Smooth muscle cell of the brain vasculature (primary cell): ENCODE measurements around the gene STRA6.

ENCODE experiments used
- DNase-seq: peaks from one replicate; pipeline ENCODE4 v3.0.0-alpha.2; 2012; ENCODE audit warnings: low read depth, low spot score

Gene STRA6

DNA sequence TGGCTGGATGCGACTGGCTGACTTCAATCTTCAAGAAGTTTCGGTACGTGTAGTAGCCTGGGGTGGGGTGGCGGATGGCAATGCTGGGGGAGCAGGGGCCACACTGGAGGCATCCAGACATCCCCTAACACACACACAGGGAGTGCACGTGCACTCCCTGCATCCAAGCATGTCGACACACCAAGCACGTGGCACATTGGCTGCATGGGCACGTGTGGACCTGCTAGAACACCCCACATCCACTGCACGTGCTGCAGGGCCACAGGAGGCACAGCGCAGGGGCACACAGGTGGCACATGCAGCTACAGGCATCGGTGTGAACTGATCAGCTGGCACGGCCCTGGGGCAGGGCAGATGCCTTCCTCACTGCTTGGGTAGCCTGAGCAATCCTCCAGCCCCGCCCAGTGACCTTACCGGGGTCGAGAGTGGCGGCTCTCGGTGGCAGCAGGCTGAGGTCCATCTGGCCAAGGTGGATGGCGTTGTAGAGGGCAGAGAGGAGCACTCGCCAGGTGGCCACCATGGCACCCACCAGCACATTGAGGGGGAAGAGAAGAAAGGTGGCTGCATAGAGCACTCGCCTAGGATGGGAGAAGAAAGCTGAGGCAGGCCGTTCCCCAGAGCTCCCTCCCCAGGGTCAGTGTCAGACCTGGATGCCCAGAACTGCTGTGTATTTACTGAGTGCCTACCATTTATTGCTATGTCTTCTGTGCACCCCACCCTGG lies 21.5 kb downstream of the STRA6 start:
- DNase-seq, result no peak

DNA sequence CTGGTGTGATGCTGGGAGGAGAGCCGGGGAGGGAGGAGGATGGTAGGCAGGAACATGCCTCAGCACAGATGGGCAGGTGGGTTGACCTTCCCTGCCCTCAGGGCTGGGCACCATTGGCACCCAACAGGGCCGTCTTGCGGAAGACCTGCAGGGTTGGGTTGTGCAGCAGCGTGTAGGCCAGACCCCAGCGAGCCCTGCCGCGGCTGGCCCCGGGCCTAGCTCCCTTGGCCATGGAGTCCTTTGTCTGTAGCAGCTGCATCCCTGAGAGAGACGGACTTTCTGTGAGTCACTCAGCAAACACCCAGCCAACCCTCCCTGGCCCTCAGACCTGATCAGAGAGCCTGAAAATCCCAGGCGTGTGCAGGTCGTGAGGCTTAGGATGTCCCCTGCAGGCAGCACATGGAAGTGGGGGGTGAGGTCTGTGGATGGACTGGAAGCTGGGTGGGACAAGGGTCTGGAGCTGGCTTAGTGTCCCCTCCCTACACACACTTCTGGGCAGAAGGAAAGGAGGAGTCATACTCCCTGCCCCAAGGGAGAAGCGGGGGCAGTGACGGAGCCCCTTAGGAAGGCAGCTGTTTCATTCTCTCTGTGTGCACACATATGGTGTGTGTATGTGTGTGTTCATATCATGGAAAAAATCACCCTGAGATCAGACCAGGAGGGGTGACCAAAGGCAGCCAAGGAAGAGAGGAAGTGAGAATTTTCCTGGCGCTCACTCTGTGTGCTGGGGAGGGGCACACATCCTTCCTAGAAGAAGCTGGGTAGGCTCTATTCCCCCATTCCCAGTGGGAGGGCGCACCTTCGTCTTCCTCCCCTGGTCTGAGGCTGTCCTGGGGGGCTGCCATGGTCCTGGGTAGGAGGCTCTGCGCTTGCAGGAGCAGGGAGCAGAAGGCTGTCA lies 22.4 kb downstream of the STRA6 start:
- no peak for DNase-seq

DNA sequence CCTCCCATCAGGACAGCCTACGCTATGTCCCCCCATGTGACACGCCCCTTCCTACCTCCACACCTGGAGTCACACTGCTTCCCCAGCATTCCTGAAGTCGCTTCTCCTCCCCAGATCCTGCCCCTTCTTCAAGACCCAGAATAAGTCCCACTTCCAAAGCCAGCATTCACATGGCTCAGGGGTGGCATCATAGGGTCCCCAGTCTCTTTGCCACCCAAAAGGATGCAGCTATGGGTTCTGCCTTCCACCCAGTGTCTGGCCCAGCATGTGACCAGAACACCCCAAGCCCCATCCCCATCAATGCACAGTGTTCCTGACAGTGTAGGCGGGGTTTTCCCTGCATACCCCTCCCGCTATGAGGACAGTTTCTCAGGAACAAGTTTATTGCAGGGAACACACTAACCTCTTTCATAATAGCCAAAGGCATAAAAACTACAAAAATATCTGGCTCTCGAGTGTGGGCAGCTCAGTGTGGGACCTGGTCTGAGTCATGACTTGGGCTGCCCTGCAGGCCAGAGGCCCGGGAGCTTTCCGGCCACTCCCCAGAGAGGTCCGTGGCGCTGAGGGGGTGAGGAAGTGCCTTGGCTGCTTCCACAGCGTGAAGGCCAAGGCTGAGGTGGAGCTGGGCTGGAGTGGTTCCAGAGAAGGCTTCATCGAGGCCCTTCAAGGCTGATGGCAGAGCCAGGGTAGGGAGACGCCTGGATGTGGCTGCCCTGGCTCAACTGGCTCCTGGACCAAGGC lies 23.3 kb downstream of the STRA6 start:
- no peak for DNase-seq

DNA sequence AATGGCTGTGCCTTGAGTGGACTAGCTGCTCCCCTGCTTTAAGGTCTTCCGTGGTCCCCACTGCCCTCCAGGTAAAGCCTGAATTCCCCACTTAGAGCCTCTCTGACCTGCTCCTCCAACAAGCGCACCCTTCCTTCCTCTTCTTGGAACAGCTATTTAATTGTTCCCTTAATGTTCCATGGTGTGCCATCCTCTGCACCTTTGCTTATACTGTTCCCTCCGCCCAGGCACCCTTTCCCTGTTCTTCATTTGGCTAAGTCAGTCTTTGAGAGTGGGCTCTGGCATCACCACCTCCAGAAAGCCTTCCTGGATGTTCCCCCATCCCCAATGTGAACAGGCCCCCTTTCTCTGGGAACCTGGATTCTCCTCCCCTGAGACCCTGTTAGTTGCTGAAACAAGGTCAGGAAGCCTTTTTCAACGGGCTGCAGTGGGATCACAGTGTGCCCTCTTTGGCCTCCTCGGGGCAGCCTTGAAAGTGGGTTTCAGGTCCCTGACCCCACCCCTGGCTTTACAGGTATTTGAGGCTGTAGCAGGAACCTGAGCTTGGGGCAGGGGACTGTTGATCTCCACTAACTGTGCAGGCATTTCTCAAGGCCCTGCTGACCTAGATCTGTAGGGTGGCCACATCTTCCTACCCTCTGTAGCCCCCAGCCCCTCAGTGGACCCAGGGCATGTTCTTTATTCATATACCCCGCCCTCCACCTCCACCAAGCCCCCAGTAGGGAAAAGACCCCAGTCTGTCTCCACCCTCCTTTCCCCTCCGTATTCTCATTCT lies 24.1 kb downstream of the STRA6 start:
- no peak for DNase-seq

DNA sequence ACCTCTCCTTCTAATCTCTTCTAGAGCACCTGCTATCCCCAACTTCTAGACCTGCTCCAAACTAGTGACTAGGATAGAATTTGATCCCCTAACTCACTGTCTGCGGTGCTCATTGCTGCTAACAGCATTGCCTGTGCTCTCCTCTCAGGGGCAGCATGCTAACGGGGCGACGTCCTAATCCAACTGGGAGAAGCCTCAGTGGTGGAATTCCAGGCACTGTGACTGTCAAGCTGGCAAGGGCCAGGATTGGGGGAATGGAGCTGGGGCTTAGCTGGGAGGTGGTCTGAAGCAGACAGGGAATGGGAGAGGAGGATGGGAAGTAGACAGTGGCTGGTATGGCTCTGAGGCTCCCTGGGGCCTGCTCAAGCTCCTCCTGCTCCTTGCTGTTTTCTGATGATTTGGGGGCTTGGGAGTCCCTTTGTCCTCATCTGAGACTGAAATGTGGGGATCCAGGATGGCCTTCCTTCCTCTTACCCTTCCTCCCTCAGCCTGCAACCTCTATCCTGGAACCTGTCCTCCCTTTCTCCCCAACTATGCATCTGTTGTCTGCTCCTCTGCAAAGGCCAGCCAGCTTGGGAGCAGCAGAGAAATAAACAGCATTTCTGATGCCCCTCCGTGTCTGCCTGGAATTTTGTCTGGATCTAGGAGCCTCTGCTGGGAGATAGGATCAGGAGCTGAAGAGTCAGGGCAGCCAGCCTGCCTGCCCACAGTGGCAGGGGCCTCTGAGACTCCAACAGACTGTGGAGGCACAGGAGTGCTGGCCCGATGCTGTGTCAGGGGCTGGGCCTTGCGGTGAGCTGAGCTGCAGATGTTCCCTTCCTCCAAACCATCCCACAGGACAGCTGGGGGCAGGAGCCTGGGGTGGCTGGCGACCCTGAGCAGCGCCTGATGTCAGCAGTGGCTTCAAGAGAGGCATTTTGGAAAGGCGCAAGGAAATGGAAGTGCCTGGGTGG lies 26.0 kb downstream of the STRA6 start:
- no peak for DNase-seq

DNA sequence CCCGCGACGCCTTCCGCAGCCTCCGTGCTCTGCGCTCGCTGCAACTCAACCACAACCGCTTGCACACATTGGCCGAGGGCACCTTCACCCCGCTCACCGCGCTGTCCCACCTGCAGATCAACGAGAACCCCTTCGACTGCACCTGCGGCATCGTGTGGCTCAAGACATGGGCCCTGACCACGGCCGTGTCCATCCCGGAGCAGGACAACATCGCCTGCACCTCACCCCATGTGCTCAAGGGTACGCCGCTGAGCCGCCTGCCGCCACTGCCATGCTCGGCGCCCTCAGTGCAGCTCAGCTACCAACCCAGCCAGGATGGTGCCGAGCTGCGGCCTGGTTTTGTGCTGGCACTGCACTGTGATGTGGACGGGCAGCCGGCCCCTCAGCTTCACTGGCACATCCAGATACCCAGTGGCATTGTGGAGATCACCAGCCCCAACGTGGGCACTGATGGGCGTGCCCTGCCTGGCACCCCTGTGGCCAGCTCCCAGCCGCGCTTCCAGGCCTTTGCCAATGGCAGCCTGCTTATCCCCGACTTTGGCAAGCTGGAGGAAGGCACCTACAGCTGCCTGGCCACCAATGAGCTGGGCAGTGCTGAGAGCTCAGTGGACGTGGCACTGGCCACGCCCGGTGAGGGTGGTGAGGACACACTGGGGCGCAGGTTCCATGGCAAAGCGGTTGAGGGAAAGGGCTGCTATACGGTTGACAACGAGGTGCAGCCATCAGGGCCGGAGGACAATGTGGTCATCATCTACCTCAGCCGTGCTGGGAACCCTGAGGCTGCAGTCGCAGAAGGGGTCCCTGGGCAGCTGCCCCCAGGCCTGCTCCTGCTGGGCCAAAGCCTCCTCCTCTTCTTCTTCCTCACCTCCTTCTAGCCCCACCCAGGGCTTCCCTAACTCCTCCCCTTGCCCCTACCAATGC lies 27.1 kb downstream of the STRA6 start:
- no peak for DNase-seq

DNA sequence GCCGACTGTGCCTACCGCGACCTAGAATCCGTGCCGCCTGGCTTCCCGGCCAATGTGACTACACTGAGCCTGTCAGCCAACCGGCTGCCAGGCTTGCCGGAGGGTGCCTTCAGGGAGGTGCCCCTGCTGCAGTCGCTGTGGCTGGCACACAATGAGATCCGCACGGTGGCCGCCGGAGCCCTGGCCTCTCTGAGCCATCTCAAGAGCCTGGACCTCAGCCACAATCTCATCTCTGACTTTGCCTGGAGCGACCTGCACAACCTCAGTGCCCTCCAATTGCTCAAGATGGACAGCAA lies 27.7 kb downstream of the STRA6 start:
- no peak for DNase-seq

DNA sequence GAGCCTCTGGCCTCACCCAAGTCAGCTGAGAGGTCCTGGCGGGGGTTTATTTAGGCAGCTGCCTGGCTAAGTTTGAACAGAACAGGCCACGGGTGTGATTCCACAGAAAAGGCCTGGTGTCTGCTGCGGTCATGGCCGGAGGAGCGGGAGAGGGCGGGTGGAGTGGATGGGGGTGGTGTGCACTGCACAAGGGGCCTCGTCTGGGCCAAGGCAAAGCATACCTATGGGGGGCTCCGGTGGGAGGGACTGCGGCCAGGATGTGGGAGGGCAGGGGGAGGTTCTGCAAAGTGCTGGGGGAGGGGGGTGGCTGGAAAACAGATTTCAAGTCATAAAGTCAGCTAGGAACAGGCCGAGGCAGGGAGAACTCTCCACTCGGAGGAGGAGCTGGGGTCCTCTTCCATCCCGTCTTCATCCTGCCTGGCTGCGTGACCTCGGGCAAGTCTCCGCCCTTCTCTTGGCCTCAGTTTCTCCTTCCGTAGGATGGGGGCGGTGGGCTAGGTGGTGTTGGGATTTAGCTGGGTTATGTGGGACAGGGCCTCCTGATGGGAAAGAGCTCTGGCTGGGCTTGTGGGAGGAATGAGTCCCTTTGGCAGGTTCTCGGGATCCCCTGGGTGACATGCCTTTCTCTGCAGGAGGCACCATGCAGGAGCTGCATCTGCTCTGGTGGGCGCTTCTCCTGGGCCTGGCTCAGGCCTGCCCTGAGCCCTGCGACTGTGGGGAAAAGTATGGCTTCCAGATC lies 28.2 kb downstream of the STRA6 start:
- DNase-seq, result peak; percentile 83

DNA sequence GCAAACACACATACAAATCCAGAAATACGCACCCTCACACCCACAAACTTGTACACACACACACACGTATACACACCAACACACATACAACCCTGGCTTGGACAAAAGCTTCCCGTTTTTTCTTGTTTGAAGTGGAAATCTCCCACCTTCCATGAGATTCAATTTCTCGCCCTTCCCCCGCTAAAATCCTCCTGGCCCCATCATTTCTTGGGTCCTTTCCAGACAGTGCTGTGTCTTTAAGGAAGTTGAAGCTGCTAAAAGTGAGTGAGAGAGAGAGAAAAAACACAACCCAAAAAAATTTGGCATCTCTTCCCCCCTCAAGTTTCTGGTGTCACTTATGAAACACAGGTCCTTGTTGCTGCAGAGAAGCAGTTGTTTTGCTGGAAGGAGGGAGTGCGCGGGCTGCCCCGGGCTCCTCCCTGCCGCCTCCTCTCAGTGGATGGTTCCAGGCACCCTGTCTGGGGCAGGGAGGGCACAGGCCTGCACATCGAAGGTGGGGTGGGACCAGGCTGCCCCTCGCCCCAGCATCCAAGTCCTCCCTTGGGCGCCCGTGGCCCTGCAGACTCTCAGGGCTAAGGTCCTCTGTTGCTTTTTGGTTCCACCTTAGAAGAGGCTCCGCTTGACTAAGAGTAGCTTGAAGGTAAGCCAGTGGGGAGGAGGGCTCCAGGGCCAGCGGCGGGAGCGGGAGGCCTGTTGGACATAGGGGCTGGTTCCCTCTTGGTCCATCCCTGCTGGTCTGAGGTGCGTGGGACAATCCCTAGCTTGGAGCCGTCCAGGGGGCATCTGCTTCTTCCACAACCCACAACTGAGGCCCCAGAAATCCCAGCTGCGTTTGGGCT lies 29.0 kb downstream of the STRA6 start, which contains the start of gene ISLR:
Gene ISLR (plus strand): TSS at position 331 of the 839 bp plus-strand sequence. CDS start 1,149 bp downstream, outside the sequence.
- no peak for DNase-seq

DNA sequence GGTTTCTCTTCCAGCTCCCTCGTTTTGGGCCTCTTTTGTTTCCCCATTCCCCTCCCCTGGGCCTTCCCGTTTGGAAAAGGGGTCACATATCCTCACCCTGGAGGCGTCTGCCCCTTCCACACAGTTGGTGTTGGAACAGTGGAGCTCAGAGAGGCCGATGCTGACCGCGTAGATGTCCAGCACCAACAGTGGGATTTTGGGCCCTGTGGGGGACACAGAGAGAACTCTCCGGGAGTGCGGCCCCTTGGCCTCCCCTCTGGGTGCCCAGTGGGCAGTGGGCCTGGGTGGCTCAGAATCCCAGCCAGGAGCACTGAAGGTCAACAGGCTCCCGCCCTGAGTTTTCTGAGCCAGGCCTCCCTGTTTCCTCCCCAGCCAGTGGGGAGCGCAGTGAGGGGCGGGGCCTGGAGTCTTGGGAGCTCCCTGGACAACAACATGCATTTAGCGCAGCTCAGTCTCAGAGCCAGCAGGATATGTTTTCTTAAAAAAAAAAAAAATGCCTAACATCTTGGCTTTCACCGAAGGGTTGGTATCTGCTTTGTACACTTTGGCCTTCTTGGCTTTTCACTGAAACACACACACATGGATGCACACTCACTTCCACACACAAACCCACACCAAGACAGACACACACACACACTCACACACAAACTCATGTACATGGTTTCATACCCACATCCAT lies 29.7 kb downstream of the STRA6 start:
- peak; percentile 72 for DNase-seq

DNA sequence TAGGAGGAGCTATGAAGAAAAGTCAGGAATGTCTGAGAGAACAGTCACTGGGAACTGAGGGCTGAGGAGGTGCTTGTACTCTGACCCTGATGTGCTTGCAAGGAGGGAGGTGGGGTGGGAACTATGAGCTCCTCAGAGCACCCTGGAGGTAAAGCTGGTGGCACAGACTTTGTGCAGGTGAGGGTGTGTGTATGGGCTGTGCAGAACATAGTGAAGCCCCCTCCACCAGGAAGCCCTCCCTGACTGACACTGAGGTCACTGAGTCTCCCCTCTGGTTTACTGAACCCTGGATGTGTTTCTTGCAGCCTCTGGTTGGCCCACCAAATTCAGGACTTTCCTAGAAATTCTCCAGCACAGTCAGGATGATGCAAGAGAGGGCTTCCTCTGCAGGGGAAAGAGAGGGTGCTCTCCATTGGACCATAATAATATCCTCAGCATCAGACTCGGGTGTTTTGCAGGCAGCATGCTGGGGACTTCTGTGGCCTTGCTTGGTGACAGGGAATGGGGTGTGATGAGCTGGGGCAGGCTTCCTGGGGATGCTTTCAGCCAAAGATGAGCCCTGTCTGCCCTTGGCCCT lies 30.5 kb downstream of the STRA6 start:
- DNase-seq, result no peak

DNA sequence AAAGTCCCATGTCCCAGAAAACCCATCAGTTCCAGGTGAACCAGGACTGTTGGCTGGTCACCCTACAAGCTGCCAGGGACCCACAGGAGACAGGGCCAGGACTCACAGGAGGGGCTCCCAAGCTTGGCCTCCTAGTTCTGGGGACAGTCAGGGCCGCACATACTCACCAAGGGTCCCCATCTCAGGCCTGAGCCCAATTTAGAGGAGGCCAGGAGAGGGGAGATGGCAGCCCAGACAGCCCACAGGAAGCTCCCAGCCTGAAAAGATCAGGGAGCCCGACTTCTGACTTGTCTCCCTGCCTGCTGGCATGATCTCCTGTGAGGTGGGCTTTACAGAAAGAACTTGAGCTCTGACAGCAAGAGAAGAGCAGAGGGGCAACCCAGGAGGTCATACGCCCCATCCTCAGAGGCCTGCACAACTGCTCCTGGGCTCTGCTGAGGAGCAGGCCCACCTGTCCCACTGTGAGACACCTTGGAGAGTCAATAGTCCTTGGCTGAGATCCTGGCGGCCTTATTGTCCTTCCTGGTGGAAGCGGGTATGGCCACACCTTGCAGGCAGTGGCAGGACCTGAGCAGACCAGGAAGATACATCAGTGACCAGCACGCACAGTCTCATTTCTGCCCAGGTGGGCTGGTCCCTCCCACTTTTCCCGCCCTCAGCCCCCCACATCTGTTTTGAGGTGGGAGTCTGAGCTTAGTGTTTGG lies 31.6 kb downstream of the STRA6 start:
- no peak for DNase-seq

DNA sequence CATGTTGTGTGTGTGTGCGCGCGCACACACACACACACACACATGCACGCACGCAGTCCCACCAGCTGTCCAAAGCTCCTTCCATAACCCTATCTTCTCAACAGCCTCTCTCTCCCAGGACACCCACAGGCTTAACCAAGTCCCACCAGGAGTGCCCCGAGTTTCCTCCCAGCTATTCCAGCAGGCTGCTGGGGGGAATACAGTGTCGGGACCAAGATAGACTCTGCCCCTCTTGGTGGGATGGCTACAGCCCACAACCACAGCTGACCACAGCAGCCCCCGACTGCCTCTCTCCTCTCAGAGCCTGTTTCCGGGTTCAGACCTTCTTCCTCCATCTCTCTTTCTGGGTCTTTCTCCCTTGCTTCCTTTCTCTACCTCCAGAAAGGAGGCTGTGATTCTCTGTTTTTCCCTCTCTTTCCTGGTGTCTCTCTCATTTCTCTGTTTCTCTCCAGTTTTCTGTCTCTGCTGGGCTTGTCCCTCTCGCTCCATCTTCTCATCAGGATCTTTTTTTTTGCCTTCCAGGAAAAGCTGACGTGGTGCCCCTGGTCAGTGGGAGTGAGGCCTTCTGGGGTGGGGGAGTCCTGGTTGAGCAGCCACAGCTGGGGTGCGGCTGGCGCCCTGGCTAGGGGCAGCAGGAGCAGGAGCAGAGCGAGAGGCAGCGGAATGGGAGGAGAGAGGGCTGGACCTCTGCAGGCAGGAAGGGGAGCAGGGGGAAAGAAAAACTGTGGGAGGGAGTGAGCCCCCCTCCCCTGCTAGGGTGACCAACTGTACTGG lies 32.3 kb downstream of the STRA6 start:
- DNase-seq, result no peak

DNA sequence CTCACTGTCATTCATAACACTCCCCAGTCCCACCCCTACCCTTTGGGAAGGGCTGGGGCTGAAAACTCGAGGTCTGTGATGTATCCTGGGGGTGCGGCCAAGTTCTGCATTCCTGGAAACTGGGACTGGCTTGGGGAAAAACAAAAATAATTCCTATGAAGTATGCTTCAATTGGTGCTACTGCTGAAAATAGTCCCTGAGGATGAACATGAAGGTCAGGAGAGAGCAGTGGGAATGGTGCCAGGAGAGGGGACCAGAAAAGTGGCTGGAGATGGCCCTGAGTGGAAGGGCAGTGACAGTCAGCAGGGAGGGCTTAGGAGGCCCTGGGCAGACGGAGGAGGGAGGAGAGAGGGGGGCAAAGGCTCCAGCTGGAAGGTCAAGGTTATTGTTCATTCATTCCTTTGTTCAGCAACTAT lies 33.9 kb downstream of the STRA6 start:
- DNase-seq, result no peak

DNA sequence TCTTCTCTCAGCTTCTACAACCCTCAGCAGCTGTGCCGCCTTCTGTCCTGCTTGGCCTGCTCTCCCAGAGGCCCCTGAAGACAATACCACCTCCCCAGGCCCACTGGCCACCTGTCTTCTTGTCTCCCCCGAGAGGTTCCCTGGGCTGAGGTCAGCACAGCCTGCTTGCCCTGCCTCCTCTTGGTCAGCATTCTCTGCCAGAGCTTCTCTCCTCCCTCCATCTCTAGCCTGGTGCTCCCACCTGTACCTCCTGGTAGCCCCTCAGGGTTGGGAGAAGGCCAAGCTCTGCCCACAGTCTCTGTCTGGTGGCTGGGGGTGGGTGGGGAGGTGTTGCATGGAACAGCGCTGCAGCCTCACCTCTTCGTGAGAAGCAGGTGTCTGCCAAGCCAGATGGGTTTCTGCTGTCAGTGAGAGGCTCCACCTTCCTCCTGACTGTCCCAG lies 34.7 kb downstream of the STRA6 start:
- no peak for DNase-seq
